Cortex of kidney (tissue), 1 donor: ENCODE data around the gene GNAI3.

ENCODE experiments used
- DNase-seq: peaks from one replicate; lab custom pipeline; 2025; lab: John Stamatoyannopoulos, UW

Gene GNAI3

DNA sequence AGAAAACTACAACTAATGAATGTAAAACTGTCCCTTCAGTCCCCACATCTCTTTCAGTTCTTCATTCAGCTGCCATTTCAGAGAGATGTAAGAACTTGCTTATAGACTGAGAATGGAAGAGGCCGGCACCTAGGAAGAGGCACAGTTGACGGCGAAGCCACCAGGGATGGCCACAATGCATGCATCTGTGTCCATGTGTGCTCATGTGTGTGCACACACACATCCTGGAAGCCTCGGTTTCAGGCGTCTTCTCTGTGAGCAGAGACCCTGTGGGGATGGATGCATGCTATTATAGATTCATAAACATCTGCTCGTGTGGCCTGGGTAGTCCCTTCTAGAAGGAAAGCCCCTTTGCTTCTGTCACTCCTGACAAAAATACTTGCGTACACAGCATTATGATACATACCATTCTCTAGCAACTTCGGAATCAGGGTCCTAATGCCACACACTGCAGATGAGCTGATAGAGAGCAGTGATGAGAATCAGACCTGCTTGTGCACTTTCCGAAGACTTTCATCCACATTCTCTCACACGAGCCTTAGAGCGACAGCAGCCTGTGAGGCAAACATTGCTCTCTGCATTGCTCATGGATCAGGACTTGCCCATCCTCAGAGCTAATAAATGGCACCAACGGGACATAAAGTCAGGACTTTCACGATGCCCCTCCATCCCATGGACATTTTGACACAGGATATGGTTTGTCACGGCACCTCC lies 21.2 kb upstream of the GNAI3 start:
- DNase-seq: no peak

DNA sequence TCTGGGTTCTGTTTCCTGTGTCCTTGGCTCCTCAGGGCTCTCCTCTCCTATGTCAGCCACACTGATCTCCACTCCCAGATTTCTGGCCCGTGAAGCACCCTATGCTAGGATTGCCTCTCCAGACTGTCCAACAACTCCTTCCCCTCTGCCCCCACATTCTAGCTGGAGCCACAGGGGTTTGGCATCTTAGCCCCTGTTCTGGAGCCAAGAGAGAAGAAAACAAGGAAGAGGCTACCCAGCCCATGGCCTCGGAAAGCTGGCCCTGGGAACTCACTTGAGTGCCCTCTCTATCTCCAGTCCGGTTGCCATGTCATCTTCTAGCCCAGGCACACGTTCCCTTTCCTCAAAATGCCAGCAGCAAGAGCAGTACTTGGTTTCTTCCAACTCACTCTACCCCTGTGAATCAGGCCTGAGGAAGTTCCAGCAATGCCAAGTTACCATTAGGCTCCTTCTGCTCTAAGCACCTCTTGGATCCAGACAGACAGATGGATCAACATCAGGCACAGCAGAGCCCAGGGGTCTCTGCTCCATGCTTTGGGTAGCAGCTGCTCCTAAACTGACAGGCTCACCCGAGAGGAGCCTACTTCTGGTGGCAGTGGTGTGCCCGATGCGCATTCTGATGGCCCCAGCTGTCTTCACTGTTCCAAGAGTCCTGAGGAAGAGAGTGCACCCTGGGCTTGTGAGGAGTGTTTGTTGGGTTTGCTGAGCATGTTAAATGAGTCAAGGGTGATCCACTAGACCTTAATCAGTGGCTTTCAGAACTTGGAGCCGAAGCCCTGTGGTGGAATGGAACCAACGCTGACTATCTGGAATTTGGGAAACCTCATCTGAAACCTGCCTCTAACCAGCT lies 20.3 kb upstream of the GNAI3 start:
- DNase-seq: no peak

DNA sequence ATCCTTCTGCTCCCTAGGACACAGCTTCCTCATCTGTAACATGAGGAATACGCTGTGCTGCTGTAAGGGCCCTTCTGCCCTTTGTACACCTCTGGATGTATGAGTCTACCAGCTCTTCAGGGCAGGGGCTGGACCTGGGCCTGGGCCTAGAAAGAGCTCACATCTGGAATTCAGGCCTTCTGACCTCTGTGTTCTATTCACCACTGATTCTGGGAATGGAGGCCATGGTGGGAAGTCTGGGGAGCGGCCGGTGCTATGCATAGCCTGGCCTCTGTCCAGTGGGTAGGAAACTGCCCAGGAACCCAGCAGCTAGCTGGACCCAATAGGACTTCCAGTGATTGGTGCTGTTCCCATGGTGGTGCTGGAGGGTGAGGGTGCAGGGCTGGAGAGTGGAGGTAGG lies 19.7 kb upstream of the GNAI3 start:
- no peak for DNase-seq

DNA sequence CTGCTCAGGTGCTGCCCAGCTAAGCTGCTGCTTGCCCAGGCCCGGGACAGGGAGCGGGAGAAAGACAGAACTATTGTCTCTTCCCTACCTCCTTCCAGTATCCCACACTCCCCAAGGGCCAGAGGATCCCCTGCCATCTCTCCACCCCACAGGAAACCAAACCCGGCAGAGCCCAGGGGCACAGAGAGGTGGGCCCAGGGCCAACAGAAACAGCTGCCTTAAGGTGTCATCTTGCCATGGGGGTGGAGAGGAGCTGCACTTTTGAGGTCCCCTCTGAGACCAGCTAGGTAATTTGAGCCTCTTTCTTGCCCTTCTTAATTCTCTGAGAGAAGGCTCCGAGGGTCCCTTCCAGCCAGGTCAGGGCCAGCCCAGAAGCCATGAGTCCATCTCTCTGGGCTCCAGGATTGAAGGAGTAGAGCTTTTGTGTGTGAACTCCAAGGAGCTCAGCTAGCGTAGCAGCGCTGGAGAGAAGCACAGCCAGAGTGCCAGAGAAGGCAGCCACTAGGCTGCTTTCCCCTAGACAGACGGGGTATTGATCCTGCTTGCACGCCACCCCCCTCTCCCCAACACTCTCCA lies 18.4 kb upstream of the GNAI3 start:
- DNase-seq: no peak

DNA sequence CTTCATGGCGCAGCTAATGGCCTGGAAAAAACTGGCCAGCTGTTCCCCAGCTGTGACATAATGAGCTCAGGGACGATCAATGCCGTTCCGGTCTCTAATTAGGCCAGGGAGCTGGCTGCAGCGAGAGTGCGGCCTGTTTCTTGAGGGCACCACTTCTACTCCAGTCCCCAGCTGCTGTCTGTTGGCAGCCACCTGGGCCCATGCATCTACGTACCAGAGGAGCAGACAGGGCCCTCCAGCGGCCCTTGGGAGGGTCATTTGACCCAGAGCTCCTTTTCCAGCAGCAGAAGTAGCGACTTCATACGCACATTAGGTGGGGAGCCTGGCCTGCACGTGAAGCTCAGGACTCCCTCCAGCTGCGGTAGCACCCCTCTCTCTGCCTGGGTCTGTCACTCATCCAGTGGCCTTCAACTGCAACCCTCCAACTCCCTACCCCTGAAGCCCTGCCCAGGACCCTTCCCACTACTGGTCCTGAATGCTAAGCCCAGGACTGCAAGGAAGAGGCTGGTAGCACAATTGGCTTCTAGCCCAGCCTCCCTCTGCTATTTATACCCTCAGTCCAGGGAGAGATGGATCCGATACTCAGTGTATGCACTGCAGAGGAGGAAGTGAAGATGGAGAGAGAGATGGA lies 17.8 kb upstream of the GNAI3 start:
- no peak for DNase-seq

DNA sequence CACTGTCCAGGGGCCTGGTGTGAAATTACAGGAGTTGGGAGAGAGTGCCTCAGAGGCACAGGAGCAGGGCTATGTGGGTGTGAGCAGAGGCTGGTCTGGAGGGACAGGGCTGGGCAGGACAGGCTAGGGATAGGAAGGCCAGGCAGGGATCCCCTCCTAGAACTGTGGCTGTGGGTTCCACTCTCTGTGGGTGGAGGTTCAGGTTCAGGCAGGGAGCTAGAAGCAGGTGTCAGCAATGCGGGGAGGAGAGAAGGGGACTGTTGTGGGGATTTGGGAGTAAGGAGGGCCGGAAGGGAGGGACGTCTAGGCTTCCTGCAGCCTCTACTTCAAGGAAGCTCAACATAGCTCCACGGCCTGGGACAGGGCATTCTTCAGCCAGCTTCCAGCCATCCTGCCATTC lies 17.0 kb upstream of the GNAI3 start:
- no peak for DNase-seq

DNA sequence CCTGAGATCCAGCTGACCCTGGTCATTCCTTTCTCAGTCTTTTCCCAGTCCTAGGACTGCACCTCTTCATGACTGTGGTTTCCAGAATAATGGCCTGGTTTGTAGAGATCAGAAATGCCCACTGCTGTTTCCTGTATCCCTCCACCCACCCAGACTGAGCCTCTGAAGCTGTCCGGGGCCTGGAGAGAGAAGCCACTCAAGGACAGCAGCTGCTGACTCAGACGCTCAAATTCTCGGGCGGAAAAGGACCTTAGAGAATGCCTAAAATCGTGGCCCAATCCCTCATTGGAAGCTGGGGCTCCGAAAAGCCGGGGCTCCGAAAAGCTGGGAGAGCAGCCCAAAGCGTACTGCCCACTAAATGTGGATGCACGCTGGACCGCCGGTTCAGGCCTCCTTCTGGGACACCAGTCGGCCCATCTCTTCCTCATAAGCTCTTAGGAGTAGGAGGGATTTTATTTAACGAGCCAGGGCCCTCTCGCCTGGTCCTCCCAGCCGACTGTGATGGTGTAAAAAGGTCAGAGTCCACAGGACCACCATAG lies 16.5 kb upstream of the GNAI3 start:
- DNase-seq: no peak

DNA sequence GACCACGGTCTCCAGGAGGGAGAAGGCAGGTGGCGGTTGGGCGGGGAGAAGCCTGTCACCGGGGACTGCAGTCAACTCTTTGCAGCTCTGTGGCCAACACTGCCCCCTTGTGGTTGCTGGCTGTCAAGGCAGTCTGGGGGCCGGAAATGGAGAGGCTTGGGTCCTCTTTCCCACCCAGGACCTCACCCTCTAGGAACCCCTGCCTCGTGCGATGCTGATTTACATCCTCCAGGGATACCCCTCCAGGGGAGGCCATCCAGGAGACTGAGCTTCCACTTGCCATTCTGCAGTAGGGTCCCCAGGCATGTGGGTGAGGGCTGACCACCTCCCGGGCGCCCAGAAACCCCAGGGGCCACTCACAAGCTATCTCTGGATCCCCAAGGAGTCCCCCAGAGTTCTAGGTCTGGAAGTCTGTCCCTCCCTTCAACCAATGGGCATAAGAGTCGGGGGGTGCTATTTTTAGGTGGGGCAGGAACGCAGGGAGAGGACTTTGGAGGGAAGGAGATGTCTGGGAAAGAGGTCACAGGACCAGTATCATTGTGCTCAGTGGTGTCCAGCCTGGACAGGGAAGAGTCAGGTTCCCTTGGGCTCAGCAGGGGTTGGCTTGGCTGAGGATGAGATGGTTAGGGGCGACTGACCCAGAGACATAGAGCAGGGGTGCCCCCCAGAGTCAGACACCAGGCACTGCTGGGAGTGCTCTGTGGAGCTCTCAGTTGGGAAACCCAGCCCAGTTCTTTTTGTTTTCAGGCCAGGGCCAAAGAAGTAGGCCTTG lies 15.9 kb upstream of the GNAI3 start:
- no peak for DNase-seq

DNA sequence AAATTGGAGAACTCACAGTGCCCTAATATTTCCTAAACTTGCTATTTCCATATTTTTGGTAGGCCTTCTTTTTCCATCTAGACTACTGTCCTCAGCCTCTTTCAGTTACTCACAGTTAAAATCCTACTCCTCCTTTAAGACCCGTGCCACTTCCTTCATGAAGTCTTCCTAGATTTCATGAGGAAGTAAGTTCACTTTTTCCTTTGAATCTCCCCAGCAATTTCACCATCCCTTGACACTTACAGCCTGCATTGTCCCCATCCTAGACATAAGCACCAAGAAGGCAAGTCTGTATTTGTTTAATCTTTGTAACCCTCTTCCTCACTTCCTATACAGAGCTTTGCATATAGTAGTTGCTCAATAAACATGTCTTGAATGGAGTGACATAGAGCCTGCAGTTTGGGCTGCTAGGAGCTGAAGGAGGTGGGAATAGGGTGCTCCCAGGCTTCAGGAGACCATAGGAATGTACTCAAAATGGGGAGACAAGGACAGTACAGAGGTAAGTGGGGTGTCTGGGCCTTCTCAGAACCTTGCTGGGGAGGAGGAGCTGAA lies 14.0 kb upstream of the GNAI3 start:
- no peak for DNase-seq

DNA sequence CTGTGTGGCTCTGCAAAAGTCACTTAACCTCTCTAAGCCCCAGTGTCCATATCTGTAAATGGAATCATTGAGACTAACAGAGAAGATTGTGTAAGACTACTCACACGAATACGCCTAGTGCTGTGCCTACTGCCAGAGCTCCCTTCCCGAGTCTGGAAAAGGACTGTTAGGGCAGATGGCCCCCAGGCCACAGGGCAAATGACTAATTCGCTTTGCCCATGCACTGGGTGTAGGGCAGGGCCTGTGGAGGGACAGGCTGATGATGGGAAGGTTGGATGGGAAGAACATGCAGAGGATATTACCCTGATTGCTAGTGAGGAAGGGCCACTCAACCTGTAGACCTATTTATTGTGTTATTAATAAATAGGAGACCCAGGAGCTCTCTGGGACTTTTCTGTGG lies 12.9 kb upstream of the GNAI3 start:
- DNase-seq: no peak

DNA sequence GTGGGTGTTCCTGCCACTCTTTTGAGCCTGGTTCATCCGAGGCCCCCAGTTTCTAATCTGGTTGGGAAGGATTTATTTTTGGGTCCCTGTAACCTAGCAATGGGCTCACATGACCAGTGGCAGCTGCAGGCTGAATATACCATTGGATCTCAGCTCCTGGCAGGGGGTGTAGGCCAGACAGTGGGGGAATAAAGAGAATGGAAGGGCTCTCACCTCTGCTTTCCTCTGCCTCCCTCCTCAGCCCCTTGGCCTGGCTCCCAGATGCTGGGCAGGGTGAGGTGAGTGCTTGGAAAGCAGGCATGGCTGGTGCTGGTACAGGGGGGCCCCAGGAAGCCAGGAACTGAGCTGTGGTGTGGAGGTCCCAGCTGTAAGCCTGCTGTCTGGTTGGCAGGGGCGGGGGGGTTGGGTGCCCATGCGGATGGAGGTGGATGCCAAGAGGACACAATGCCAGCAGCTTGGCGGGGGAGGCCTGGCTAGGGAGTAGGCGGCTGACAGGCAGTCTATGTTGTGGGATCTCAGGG lies 12.4 kb upstream of the GNAI3 start:
- DNase-seq: no peak

DNA sequence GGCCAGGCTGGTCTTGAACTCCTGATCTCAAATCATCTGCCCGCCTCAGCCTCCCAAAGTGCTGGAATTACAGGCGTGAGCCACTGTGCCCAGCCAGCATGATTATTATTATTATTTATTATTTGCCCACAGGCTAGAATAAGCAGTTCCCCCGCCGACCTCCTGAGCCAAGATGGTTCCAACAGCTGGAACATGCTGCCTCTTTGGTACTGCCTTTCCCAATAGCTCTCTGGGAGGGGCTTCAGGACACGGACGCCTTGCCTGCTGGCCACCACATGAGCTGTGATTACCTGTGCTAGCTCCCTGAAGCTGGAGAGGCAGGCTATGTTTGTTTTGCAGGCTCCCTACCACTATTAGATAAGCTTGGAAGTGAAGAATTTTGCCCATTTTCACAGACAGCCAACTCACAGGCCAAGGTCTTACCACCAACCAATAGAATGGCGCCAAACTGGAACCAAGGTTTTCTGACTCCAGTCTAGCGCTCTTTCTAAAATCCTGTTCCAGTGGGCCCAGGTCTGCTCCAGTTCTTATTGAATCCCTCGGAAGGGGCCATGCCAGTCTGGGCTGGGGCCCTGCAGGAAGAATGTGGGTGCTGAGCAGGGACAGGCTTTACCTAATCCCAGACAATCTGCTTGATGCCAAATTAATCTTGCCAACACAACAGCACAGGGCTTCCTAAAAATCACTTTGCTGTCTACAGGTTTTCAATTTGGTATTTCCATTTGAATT lies 10.8 kb upstream of the GNAI3 start:
- DNase-seq: no peak

DNA sequence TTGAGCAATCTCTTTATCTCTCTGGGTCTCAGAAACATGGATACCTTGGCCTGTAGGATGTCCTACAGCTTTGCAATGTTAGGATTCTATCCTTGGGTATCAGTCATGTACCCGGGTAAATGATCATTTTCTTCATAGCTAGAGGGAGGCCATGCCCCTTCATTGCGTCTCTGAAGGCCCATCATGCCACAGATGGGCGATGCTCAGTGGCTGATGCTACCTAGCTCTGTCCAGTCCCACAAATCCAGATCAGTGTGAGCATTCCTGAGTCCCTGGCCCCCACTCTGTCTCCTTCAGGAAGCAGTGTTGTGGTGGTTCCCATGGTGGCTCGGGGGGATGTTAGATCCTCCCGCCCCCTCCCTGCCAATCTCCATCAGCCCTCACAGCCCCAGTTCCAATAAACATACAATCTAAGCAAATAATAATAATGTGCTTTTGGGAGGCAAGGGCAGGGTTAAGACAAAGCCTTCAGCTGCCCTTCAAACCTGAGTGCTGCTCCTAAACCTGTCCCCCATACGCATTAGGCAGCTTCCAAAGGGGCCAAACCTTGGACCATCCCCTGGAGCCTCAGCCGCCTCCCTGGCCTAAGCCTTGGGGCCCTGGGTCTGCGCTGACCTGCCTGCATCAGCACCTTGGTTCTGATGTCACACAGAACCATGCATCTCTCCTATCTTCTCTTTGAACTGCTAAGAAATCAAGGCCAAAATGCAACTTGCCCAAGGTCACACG lies 9.4 kb upstream of the GNAI3 start:
- no peak for DNase-seq

DNA sequence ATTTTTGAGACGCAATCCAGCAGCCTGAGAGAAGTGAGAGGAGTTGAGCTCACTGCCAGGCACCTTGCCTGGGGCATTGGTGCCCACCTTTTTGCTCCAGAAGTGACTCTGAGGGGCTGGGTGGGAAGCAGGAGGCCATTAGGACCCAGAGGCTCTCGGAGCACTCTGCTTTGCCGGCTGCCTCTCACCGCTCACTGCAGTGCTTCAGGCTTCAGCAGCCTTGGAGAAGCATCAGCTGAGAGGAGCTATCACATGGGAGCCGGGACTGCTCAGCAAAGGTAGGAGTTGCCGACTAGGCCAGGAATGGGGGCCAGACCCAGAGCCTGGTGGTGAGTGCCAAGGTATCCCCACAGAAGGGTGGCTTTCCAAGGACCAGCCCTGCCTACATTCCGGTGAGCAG lies 8.7 kb upstream of the GNAI3 start, which contains the start of gene GPR61:
Gene GPR61, plus strand, starts transcription at position 197 of the 400 bp plus-strand sequence. CDS start 3,151 bp downstream, outside the sequence.
- DNase-seq: no peak

DNA sequence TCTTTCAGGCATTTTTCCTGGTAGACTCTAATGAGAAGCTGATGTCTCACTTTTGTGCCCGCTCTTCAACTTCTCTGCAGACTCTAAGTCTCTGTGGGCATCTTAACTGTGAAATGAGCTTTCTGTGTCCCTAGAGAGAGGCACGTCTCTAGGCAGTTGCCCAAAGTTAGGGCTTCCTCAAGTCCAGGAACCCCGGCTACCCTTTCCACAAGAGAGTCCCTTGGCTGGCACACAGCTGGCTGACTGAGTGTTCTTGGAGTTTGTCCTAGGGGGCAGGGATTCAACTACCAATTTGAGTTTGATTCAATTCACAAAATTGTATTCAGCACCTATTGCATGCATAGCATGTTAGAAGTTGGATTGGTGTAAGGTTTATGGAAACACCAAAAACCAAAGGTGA lies 7.3 kb upstream of the GNAI3 start:
- no peak for DNase-seq

DNA sequence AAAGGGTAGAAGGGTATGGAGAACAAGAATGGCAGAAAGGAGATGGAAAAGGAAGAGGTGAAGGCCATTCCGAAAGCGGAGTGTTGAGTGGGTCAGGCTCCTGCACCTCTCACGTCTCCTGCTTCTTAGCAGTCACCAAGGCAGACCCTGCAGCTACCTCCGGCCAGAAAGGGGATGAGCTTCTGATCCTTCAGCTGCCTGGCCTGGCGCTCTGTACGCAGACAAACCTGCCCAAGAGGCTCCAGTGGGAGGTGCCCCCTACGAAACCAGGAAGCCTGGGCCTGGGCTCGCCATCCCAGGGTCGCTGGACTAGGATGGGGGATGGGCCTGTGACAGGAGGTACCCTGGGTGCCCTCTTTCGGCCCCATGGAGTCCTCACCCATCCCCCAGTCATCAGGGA lies 5.8 kb upstream of the GNAI3 start:
- no peak for DNase-seq

DNA sequence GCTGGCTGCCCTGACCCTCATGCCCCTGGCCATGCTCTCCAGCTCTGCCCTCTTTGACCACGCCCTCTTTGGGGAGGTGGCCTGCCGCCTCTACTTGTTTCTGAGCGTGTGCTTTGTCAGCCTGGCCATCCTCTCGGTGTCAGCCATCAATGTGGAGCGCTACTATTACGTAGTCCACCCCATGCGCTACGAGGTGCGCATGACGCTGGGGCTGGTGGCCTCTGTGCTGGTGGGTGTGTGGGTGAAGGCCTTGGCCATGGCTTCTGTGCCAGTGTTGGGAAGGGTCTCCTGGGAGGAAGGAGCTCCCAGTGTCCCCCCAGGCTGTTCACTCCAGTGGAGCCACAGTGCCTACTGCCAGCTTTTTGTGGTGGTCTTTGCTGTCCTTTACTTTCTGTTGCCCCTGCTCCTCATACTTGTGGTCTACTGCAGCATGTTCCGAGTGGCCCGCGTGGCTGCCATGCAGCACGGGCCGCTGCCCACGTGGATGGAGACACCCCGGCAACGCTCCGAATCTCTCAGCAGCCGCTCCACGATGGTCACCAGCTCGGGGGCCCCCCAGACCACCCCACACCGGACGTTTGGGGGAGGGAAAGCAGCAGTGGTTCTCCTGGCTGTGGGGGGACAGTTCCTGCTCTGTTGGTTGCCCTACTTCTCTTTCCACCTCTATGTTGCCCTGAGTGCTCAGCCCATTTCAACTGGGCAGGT lies 5.0 kb upstream of the GNAI3 start:
- DNase-seq: no peak

DNA sequence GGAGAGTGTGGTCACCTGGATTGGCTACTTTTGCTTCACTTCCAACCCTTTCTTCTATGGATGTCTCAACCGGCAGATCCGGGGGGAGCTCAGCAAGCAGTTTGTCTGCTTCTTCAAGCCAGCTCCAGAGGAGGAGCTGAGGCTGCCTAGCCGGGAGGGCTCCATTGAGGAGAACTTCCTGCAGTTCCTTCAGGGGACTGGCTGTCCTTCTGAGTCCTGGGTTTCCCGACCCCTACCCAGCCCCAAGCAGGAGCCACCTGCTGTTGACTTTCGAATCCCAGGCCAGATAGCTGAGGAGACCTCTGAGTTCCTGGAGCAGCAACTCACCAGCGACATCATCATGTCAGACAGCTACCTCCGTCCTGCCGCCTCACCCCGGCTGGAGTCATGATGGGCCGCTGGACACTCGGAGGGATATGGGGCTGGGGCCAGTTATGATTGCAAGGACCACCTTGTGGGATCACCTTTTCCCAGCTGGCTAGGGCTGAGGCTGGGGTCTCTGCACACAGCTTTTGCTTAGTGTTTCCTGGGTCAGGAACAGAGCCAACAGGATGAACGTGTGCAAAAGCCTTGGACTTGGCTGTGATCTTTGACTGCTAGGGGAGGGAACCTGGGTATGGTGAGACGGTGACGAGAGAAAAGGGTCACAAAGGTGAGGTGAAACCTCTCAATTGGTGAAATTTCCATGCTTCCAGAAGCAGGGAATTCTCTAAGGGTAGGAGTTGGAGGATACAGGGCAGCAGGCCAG lies 4.3 kb upstream of the GNAI3 start:
- no peak for DNase-seq
